Upper lobe of right lung (tissue), 1 donor: Measurements from ENCODE around the gene HBG2. TPM values are rescaled to one million over a fixed set of nuclear protein-coding genes. Genes with fewer than 3 reads are reported as not detected.
"Not testable (repeated sequence)": the region's sequence is repeated elsewhere in the genome, so short reads cannot be mapped to it uniquely, and the experiment has no call there.

Experiments used
- ATAC-seq: fragments of 200-7000 bp; cut with Tn5 transposase; one replicate; pipeline ENCODE4 v1.9.1; 2020; ENCODE audit warnings: mild to moderate bottlenecking, moderate library complexity
- DNase-seq: peaks from one replicate; pipeline ENCODE4 v3.0.0-alpha.2; 2020
- H3K27ac ChIP-seq: fragments of 200-600 bp; one replicate; pipeline ENCODE4 v1.8.0; 2022
- H3K27me3 ChIP-seq: fragments of 200-600 bp; one replicate; pipeline ENCODE4 v1.8.0; 2022; ENCODE audit warnings: mild to moderate bottlenecking
- H3K36me3 ChIP-seq: fragments of 200-600 bp; one replicate; pipeline ENCODE4 v1.8.0; 2022
- H3K4me1 ChIP-seq: fragments of 200-600 bp; one replicate; pipeline ENCODE4 v1.8.0; 2022
- H3K4me3 ChIP-seq: fragments of 200-600 bp; one replicate; pipeline ENCODE4 v1.8.0; 2022; ENCODE audit warnings: mild to moderate bottlenecking
- H3K9me3 ChIP-seq: fragments of 200-600 bp; one replicate; pipeline ENCODE4 v1.8.0; 2022
- intact Hi-C: fragments of 100-400 bp; cut with DNase I; formaldehyde crosslinking; loops from one replicate; pipeline ENCODE4 v1.11.0; 2022
- total RNA-seq: library from RNA; stranded (reverse); fragmentation: NEBNext Ultra II Directional; extraction: Animal tissue kit (Norgen Biotek cat#: 25700); gene quantifications from one replicate; pipeline ENCODE4 v1.2.1, GENCODE V29; 2021
- TF ChIP-seq, protein P1 (sequence below): fragments of 200-600 bp; IDR thresholded peaks from one replicate; pipeline ENCODE4 v1.8.0; 2022; ENCODE audit warnings: antibody characterized with exemption
- donor health status: DM: no; HTN: yes; CAD: no; lungs with severe emphysema.

Gene HBG2
- total RNA-seq, 1 donor from 2014 or later, result 1.0 TPM

DNA sequence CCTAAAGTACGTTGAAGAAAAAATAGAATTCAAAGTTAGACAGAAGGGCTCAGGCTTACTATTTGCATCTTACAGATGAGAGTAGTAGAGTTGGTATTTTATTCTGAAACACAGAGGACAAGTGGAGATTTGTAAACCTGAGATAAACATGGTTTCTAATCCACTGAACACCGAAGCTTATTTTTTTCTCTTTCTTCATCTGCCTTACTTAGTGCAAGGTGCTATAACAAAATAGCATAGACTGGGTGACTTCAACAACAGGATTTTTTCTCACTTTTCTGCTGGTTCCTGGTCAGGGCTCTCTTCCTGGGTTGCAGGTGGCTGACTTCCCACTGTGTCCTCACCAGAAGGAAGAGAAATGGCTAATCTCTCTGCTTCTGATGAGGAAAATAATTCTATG is 2.8 kb downstream of the HBG2 start:
- H3K27ac ChIP-seq, result no peak overlapping the region
- ATAC-seq, result no peak
- H3K9me3 ChIP-seq, result no peaks in the 10 kb centered on the region
- no peak overlapping the region for H3K4me3 ChIP-seq
- no peak for DNase-seq
- TF ChIP-seq, protein P1, sequence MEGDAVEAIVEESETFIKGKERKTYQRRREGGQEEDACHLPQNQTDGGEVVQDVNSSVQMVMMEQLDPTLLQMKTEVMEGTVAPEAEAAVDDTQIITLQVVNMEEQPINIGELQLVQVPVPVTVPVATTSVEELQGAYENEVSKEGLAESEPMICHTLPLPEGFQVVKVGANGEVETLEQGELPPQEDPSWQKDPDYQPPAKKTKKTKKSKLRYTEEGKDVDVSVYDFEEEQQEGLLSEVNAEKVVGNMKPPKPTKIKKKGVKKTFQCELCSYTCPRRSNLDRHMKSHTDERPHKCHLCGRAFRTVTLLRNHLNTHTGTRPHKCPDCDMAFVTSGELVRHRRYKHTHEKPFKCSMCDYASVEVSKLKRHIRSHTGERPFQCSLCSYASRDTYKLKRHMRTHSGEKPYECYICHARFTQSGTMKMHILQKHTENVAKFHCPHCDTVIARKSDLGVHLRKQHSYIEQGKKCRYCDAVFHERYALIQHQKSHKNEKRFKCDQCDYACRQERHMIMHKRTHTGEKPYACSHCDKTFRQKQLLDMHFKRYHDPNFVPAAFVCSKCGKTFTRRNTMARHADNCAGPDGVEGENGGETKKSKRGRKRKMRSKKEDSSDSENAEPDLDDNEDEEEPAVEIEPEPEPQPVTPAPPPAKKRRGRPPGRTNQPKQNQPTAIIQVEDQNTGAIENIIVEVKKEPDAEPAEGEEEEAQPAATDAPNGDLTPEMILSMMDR, result no peak
- no peaks in the 10 kb centered on the region for H3K4me1 ChIP-seq
- intact Hi-C loops, result no loop called here
- H3K27me3 ChIP-seq, result no peaks in the 10 kb centered on the region
- no peaks in the 10 kb centered on the region for H3K36me3 ChIP-seq

DNA sequence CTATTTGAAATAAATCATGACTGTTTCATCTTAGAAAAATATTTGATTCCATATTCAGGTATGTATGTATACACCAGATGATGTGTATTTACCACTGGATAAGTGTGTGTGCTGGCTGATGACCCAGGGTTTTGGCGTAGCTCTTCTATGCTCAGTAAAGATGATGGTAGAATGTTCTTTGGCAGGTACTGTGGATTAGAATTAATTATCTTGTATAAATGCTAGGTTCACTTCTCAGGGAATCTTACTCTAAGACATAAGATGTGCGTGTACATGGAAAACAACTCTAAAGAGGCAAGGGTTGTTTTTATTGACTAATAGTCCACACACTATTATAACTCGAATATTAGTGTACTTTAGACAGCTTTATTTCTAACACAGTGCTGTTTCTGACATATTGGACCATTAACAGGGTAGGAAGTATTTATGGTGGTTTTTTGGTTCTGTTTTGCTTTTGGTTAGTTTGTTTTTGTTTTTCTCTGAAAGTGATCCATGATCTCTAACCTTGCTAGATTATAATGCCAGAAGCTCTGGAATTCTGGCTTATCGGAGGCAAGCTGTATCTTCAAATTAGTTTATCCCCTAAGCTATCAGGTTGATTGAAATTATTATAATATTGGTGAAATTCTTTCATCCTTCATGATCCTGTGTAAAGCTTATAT is 3.9 kb downstream of the HBG2 start:
- Histone ChIP-seq H3K36me3 (no peaks in the 10 kb centered on the region), H3K4me3 (no peak overlapping the region), H3K9me3 (no peaks in the 10 kb centered on the region), H3K27ac (no peak overlapping the region), H3K4me1 (no peaks in the 10 kb centered on the region), H3K27me3 (no peaks in the 10 kb centered on the region)
- intact Hi-C loops, result no loop called here
- ATAC-seq, result no peak
- DNase-seq, result no peak
- TF ChIP-seq, protein P1, result no peak

DNA sequence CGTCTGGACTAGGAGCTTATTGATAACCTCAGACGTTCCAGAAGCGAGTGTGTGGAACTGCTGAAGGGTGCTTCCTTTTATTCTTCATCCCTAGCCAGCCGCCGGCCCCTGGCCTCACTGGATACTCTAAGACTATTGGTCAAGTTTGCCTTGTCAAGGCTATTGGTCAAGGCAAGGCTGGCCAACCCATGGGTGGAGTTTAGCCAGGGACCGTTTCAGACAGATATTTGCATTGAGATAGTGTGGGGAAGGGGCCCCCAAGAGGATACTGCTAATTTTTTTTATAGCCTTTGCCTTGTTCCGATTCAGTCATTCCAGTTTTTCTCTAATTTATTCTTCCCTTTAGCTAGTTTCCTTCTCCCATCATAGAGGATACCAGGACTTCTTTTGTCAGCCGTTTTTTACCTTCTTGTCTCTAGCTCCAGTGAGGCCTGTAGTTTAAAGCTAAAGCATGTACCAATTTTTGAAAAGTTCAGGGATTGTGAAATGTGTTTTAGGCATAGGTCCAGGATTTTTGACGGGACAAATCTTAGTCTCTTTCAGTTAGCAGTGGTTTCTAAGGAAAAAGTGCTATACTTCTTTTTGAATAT is 4.7 kb downstream of the HBG2 start, which contains the start of gene HBG1:
HBG1 (minus strand) TSS at position 51 of the 590 bp plus-strand sequence. CDS start 53 bp downstream, outside the sequence.
- H3K27ac ChIP-seq, H3K4me3 ChIP-seq, H3K36me3 ChIP-seq, intact Hi-C loops, H3K4me1 ChIP-seq, H3K27me3 ChIP-seq, ATAC-seq, DNase-seq, H3K9me3 ChIP-seq: not testable (repeated sequence)

DNA sequence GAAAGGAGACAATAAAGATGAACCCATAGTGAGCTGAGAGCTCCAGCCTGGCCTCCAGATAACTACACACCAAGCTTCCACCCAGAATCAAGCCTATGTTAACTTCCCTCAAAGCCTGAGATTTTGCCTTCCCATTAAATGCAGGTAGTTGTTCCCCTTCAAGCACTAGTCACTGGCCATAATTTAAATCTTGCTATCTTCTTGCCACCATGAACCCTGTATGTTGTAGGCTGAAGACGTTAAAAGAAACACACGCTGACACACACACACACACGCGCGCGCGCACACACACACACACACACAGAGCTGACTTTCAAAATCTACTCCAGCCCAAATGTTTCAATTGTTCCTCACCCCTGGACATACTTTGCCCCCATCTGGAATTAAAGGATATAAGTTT is 6.1 kb downstream of the HBG2 start:
- H3K4me3 ChIP-seq, H3K27ac ChIP-seq, H3K27me3 ChIP-seq, intact Hi-C loops, H3K9me3 ChIP-seq, DNase-seq, H3K4me1 ChIP-seq, H3K36me3 ChIP-seq, ATAC-seq: not testable (repeated sequence)

DNA sequence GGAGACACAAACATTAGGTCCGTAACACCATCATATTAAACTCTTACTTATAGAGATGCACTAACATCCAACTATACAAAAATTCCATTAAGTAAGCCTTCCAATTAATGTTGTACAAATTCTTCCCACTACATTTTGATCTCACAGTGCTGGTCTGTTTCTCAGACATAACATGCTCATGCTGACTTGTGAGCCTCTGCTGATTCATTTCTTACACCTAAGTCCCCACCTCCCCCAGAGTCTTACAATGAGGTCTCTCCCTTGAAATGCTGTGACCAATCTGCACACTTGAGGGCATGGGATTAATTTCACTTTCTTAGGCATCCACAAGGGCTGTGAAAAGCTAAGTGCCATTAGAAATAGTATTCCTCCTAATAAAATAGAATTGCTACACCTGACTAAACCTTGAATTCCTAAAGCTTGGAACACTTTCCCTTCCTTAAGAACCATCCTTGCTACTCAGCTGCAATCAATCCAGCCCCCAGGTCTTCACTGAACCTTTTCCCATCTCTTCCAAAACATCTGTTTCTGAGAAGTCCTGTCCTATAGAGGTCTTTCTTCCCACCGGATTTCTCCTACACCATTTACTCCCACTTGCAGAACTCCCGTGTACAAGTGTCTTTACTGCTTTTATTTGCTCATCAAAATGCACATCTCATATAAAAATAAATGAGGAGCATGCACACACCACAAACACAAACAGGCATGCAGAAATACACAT is 6.9 kb downstream of the HBG2 start:
- intact Hi-C loops, result no loop called here
- H3K27me3 ChIP-seq, result no peaks in the 10 kb centered on the region
- DNase-seq (no peak), ATAC-seq (no peak)
- no peaks in the 10 kb centered on the region for H3K36me3 ChIP-seq
- H3K27ac ChIP-seq, result no peak overlapping the region
- no peaks in the 10 kb centered on the region for H3K9me3 ChIP-seq
- TF ChIP-seq, protein P1, result no peak
- no peaks in the 10 kb centered on the region for H3K4me1 ChIP-seq
- no peak overlapping the region for H3K4me3 ChIP-seq

DNA sequence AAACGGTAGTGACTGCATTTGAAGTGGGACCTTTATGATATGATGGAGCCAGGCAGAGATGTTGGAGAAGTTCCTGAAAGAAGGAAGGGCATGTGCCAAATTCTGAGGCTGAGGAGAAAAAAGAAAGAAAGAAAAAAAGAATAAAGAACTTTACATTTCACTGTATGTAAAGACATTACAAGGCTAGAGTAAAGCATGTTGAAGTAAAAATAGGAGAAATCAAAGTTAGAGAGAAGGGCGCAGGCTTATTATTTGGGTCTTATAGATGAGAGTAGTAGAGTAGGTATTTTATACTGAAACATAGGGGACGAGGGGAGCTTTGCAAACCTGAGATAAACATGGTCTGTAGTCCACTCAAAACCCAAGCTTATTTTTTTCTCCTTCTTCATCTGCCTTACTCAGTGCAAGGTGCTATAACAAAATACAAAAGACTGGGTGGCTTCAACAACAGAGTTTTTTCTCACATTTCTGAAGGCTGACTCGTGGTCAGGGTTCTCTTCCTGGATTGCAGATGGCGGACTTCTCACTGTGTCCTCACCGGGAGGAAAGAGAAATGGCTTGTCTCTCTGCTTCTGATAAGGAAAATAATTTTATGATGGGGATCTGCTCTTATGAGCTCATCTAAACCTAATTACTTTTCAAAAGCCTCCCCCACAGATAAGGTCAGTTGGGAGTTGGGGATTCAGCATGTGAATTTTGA is 7.7 kb downstream of the HBG2 start:
- Histone ChIP-seq H3K27ac (no peak overlapping the region), H3K27me3 (no peaks in the 10 kb centered on the region), H3K4me1 (no peaks in the 10 kb centered on the region), H3K4me3 (no peak overlapping the region), H3K9me3 (no peaks in the 10 kb centered on the region), H3K36me3 (no peaks in the 10 kb centered on the region)
- TF ChIP-seq, protein P1, result no peak
- intact Hi-C loops, result no loop called here
- DNase-seq (no peak), ATAC-seq (no peak)
